Measurements from ENCODE around the gene OR5H6.

DNA sequence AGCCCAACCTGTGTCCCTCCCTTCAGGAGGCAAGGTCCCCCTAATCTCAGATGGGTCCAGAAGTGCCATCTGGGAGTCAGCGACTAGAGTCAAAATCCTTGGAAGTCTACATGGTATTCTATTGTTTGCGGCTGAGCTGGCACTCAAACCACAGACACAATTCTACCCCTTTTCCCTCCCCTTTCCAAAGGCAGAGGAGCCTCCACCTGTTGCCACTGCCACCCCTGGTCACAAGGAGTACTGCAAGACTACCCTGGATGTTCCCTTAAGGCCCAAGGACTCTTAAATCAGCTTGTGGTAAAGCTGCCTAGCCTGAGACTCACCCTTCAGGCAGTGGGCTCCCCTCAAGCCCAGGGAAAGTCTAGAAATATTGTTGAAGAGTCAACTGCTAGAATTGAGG is 4.3 kb upstream of the OR5H6 start:
- TF ChIP-seq, protein P1, sequence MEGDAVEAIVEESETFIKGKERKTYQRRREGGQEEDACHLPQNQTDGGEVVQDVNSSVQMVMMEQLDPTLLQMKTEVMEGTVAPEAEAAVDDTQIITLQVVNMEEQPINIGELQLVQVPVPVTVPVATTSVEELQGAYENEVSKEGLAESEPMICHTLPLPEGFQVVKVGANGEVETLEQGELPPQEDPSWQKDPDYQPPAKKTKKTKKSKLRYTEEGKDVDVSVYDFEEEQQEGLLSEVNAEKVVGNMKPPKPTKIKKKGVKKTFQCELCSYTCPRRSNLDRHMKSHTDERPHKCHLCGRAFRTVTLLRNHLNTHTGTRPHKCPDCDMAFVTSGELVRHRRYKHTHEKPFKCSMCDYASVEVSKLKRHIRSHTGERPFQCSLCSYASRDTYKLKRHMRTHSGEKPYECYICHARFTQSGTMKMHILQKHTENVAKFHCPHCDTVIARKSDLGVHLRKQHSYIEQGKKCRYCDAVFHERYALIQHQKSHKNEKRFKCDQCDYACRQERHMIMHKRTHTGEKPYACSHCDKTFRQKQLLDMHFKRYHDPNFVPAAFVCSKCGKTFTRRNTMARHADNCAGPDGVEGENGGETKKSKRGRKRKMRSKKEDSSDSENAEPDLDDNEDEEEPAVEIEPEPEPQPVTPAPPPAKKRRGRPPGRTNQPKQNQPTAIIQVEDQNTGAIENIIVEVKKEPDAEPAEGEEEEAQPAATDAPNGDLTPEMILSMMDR (IDR thresholded peaks at IDR 0.05; ENCODE audit: low read length) = peak; percentile 28
- no peak for TF ChIP-seq EZH2 (optimal IDR thresholded peaks at IDR 0.05; ENCODE audit: low read depth, low read length)
- no peak for TF ChIP-seq EZH2phosphoT487 (IDR thresholded peaks at IDR 0.05; ENCODE audit: low read length)
